Stimulated activated naive CD4-positive, alpha-beta T cell treated with Interleukin-2 at 50 U/mL for 16 hours (primary cell): ENCODE measurements around the gene CHAMP1.

Experiments used
- DNase-seq: peaks from one replicate; lab custom pipeline; 2025; lab: John Stamatoyannopoulos, UW

The CHAMP1 gene

DNA sequence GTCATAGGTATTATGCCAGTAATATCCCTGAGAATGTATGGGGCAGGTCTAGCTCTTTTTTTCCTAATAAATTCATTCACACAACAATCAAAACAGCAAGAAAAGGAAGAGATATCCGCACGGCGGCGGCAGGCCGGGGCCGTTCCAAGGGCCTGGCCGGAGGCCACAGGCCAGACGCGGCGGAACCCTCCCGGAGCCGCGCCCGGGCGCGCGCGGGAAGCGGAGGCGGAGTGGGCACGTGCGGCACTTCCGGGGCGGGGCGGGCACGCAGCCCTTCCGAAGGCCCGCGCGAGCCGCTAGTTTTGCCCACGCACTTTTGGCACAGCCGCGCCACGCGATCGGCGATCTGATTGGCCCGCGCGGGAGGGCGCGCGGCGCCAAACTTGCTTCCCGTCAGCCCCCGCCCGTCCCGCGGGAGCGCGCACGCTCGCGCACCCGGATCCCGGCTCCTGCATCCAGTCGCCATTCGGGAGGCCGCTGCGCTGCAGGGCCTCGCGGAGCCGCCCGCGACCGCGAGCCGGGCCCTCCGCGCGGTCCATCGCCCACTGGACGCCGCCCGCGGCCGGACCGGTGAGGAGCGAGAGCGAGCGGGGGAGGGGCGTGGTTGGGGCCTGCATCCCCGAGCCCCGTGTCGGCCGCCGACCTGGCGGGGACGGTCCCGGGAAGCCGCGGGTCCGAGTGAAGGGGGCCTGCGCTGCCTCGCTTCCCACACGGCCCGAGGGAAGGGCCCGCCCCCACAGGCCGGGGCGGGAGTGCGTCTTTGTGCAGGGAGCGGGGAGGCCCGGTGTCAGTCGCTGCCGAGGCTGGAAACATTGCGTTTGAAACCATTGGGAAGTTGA lies at the start of gene CHAMP1:
Gene CHAMP1, plus strand, starts transcription at position 430 of the 839 bp plus-strand sequence. CDS start 9,340 bp downstream, outside the sequence.
- DNase-seq: peak; percentile 87

DNA sequence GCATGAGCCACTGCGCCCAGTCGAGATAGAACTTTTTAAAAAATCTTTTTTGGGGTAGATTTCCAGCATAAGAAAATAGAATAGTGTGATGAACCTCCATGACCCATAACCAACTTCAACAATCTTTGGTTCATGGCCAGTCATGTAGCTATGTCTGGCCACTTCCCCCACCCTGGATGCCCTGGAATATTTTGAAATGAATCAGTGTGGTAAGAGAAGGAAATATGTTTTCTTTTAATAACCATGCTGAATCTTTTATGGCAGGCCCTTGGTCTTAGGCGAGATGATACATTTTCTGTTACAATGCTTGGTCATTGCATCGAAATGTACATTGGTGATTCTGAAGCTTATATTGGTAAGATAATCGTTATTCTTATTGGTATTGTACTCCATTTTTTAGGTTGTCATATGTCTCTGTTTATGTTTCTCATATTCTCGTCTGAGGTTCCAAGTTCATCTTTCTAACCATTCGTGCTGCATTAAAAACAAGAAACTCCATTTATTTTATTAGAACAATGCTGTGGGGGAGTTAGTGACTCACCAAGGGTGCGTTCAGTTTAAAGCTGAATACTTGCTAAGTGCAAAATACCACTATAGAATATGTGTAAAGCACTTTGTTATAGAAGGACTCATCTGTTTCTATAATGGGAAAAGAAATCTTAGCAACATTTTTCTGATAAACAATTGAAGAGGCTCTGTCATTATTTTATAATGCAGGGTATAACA lies 49.3 kb upstream of the CHAMP1 start:
- no peak for DNase-seq

GRCh38 chr13:114266241-114266640 lies 48.1 kb upstream of the CHAMP1 start:
- DNase-seq: no peak

DNA sequence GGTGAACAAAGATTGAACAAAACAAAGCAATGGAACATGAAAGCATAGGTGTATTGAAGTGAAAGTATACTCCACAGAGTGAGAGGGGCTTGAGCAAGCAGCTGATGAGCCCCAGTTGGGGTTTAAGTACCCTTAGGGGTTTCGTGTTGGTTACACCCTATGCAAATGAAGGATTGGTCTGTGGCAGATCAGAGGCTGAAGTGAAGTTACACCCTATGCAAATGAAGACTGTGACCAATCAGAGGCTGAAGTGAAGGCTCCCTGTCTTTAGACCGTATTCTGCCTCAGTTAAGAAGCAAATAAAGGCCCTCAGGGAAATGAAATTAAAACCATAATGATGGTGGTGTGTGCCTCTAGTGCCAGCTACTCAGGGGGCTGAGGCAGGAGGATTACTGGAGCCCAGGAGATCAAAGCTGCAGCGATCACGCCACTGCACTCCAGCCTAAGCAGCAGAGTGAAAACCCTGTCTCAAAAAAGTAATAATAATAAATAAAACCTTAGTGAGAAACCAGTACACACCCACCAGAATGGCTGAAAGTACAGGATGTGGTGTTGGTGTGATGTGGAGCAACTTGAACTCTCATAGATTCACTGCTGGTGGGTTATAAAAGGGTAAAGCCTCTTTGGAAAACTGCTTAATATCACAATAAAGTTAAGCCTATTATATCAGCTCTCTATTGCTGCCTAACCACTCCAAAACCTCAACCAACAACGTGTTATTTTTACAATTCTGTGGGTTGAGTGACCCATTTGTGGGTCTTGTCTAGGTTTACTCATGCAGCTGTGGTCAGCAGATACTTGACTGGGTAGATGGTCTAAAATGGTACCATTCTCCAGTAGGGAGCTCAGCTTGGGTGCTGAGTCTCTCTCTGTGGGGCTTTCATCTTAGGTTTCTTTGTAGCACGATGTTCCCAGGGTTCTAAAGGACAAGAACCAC lies 45.7 kb upstream of the CHAMP1 start:
- DNase-seq: no peak

GRCh38 chr13:114269281-114269770 lies 45.0 kb upstream of the CHAMP1 start:
- peak; percentile 3 for DNase-seq

DNA sequence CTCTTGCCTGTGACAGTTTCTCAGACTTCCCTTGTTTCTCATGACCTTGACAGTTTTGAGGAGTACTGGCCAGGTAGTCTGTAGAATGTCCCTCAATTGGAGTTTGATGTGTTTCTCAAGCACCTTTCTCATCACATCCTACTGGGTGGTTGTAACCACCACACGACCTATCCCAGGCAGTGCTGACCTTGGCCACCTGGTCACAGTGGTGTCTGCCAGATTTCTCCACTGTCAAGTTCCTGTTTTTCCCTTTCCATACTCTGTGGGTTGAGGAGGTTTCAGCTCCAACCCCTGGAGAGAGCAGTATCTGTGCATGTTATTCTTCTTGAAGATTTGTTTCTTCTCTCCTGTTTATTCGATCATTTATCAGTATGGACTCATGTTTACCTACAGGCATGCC lies 41.3 kb upstream of the CHAMP1 start:
- DNase-seq: no peak

- DNase-seq: no peak
Observed at GRCh38 chr13:114275304-114275703, 39.0 kb upstream of the CHAMP1 start.

DNA sequence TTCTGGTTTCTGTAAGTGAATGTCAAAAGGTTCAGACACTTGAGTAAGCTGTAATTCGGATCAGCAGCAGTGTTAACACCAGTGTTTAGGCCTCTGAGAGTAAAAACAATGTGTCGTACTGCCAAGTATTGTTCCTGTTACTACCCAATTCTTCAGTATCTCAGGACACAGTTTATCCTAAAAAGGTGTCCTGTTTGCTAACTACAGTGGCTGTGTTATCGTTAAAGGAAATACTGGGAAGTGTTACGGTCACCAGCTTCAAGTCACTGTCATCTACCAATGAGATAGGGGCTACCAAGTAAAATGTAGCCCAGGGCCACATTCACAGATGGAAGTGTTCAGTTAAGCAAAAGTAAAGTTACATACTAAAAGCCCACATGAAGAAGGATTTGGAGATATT lies 35.2 kb upstream of the CHAMP1 start:
- no peak for DNase-seq

DNA sequence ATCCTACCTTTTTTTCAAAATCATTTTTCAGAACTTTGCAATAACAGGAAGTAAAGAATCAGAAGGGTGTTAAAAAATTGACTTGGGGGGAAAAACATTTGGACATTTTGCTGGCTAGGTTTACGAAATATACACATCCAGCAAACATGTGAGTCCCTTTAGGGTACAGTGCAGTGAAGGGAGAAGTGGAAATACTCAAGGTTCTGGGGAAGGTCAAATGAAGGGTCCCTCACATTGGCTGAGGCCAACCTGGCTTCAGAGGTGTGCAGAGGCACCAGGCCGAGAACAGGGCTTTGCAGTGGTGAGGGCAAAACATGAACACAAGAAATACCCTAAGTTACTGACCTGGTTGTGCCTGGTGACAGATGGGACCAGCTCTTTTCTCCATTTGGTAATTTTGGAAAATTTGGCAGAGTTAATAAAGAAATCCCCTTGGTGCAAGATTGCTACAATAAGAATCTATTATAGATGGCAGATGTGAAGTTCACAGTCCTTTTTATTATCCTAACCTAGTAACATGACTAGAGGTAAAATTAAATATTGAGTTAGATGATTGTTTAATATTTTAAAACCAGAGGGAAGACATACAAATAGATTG lies 34.4 kb upstream of the CHAMP1 start:
- no peak for DNase-seq

- peak; percentile 95 for DNase-seq
Observed at GRCh38 chr13:114281351-114282040, 32.8 kb upstream of the CHAMP1 start, which contains the start of gene UPF3A. TSS of gene UPF3A (plus strand) at chr13:114281601. CDS start at chr13:114281640, 39 bp downstream.

DNA sequence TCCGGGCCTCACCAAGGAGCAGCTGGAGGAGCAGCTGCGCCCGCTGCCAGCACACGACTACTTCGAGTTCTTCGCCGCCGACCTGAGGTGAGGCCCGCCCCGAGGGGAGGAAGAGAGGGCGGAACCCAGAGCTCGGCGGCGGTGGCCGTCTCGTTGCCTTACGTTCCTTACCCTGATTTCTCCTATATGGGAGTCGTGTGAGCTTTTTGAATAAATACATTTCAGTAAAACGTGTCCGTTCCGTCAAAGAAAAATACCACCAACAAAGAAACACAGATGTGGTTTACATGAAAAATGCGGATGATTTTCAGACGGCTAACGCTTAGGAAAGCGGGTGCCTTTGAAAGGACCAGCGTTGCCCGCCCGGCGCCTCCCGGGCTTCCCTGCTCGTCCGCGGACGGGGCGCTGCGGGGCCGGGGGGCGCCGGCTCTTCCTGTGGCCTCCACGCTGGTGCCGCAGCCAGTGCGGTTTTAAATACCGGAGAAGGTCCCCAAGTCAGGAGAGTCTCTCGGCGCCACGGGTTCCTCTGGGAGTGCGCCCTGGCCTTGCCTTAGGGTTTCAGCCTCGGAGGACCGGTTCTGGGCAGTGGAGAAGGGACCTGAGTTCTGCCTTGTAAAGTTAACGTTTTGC lies 32.1 kb upstream of the CHAMP1 start:
- peak; percentile 80 for DNase-seq

DNA sequence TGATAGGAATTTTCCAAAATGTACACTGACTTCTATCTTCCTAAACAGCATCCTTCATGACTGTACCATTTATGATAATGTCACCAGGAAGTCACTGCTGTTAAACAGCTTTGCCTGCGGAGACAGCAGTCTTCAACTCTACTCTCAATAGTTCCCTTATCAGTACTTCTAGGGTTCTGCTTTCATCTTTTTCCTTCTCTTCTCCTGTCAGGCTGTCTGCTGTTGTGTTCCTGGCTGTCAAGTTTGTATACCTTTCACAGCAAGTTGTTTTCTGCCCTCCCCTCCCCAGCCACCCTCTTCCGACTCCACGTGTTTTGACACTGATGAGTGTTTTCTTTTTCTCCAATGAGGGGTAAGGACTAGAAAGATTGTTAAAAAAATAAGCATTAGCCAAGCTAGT lies 30.7 kb upstream of the CHAMP1 start:
- DNase-seq: no peak

- DNase-seq: no peak
Observed at GRCh38 chr13:114284680-114285079, 29.6 kb upstream of the CHAMP1 start.

GRCh38 chr13:114285166-114285808 lies 29.0 kb upstream of the CHAMP1 start:
- no peak for DNase-seq

- no peak for DNase-seq
Observed at GRCh38 chr13:114286808-114287207, 27.5 kb upstream of the CHAMP1 start.

GRCh38 chr13:114288157-114288591 lies 26.1 kb upstream of the CHAMP1 start:
- DNase-seq: no peak

GRCh38 chr13:114296448-114296847 lies 17.9 kb upstream of the CHAMP1 start:
- DNase-seq: no peak

GRCh38 chr13:114296902-114297301 lies 17.4 kb upstream of the CHAMP1 start:
- DNase-seq: no peak

DNA sequence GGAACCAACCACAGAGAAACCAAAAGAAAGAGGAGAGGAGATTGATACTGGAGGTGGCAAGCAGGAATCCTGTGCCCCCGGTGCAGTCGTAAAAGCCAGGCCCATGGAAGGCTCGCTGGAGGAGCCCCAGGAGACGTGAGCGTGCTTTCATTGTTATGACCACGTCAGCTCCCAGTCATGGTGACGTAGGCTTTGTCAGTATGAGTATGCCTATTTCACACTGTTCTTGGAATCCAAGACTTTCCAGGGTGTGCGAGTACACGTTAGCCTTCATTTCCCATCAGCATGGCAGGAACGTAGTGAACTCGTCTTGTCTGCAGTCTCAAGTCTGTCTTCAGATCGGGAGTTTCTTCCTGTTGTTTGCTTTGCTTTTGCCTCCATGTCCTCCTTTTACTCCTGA lies 15.4 kb upstream of the CHAMP1 start:
- no peak for DNase-seq
